HT1080 (cell line): ENCODE results near the gene MAX. TPM values are rescaled to one million over a fixed set of nuclear protein-coding genes. Genes with fewer than 3 reads are reported as not detected.
"Not testable (repeated sequence)": the region's sequence is repeated elsewhere in the genome, so short reads cannot be mapped to it uniquely, and the experiment has no call there.

Experiments
- DNase-seq: peaks from one replicate; pipeline ENCODE4 v3.0.0-alpha.2; 2015; ENCODE audit warnings: low read depth
- small RNA-seq: library from RNA; depleted of rRNA; stranded (forward); fragments of <200 nt; gene quantifications from one replicate; pipeline ENCODE3, GENCODE V24; 2014
- total RNA-seq: library from RNA; depleted of rRNA; stranded (reverse); fragments of >200 nt; shearing (Covaris generic); gene quantifications from 2 replicates; pipeline ENCODE4 v1.2.3, GENCODE V29; 2014; rRNA removed

The MAX gene
- total RNA-seq, 1 experiment from 2014 or later, result 83.7 TPM

- DNase-seq, result no peak
These were observed 61.5 kb downstream of the MAX start for GRCh38 chr14:65040666-65041433.

- no peak for DNase-seq
These were observed 63.4 kb downstream of the MAX start for GRCh38 chr14:65038966-65039365.

GRCh38 chr14:65035049-65035448 is 67.3 kb downstream of the MAX start:
- no peak for DNase-seq

- no peak for DNase-seq
These were observed 68.3 kb downstream of the MAX start for GRCh38 chr14:65034021-65034420.

DNA sequence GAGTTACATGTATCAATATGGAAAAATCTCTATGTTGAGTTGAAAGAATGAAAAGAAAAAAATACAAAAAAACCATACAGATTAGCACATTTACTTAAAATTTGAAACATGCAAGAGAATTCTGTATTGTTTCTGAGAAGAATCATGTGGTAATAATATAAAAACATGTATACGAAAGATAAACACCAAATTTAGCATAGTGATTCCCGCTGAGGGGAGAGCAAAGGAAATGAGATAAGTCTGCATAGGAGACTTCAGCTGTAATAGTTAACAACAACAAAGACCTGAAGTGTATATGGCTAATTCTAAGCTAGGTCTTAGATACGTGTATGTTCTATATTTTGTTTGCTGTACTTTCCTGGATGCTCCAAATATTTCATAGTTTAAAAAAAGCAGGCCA is 69.1 kb downstream of the MAX start:
- no peak for DNase-seq

DNA sequence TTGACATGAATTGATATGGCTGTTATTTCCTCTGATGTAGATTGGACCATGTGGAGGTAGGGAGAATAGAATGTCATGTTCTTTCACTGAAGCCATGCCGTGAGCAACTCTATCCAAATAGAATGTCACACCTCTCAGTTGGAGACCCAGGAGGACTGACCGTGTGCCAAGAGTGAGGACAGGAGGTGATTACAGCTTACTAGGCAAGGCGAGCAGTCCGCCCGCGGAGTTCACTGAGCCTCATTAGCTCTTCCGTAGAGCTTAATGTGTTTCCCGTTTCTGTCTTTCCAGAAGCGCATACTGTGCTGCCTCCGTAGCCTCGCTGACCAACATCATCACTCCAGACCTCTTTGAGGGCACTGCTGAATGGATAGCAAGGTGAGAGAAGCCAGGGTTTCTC is 70.0 kb downstream of the MAX start:
- DNase-seq, result no peak

- DNase-seq, result not testable (repeated sequence)
These were observed 71.0 kb downstream of the MAX start for GRCh38 chr14:65031321-65031720.

- DNase-seq, result no peak
These were observed 73.4 kb downstream of the MAX start for GRCh38 chr14:65028937-65029336.

DNA sequence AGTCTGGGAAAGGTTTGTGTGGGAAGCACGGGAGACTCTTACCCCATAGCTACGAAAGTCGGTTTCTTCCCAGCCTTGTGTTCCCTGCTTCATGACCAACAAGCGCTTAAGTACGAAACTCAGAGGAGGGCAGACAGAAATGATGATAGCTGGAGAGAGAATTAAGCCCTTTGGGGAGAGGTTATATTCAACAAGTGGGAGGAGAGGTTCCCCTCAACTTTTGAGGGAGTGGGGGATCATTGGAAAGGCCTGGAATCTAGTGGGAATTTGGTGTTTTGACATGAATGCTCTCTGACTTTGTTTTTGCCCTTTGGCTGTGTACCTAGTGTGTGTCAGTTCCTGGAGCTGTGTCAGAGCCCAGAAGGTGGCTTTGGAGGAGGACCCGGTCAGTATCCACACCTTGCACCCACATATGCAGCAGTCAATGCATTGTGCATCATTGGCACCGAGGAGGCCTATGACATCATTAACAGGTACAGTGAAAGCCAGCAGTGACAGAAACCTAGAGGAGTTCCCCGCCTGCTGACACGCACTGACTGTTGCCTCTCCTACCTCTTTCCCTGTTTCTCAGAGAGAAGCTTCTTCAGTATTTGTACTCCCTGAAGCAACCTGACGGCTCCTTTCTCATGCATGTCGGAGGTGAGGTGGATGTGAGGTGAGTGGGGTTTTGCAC is 75.1 kb downstream of the MAX start:
- DNase-seq, result no peak

GRCh38 chr14:65026526-65026925 is 75.8 kb downstream of the MAX start:
- no peak for DNase-seq

DNA sequence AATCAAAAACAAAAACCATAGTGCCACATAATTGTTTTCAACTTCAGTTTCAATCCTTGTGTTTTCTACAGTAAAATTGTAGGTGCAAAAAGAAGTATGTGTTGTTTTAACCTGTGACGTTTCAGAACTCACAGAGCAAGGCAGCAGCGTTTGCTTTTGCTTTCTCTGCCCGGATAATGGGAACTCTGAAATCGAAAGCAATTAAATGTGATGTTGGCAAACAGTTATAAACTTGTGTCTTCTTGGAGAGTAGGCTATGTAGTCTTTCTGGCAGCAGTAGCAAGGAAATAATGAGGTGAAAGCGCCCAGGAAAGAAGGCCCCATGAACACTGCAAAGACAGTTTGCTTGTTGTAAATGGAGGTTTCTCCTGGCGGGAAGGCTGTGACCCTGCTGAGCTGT is 76.5 kb downstream of the MAX start:
- DNase-seq, result no peak

Small RNA genes within 50 kb of the gene (small RNA-seq; reads per million reads assigned to genes)
- gene MIR4706 (not detected), gene RNU2-14P (0.95 reads per million, percentile 73 among the genes with 10 or more reads in this experiment)

Other genes starting within 250 kb of the MAX start
- gene SPTB, start 222.6 kb downstream of the MAX start, total RNA-seq, result 1.9 TPM in 2 replicates
- gene CHURC1, start 188.1 kb downstream of the MAX start, total RNA-seq, result 32.5 and 33.0 TPM in 2 replicates
- not detected in 2 replicates for gene GPX2, start 159.8 kb downstream of the MAX start, total RNA-seq
- gene RAB15, start 130.2 kb downstream of the MAX start, total RNA-seq, result 16.4 and 22.3 TPM in 2 replicates
- gene FNTB, start 115.6 kb downstream of the MAX start, total RNA-seq, result 12.0 and 17.2 TPM in 2 replicates